Adipose tissue (tissue), 3 donors: ENCODE data around the gene SLC9C2. TPM values are rescaled to one million over a fixed set of nuclear protein-coding genes. Genes with fewer than 3 reads are reported as not detected.
"Not testable (repeated sequence)": the region's sequence is repeated elsewhere in the genome, so short reads cannot be mapped to it uniquely, and the experiment has no call there.

Experiments used
- H3K27ac ChIP-seq: one replicate; pipeline ENCODE4 v1.5.1; 2013; ENCODE audit warnings: low read depth, low read length
- WGBS, 3 donors: extraction: QIAGEN DNeasy Blood & Tissue Kit; methylation state at CpG; one replicate each; pipeline ENCODE4 v1.1.7; 2013; 5-methylcytosine and 5-hydroxymethylcytosine counted together
- polyA plus RNA-seq, 3 donors: library from polyadenylated mRNA; stranded (reverse); fragments of 200-250 nt; gene quantifications; one replicate each; pipeline ENCODE4 v1.2.3, GENCODE V29; 2013
- donor health status: healthy with polysubstance abuse.
- donor health status: Bipolar disorder and iron deficiency.
- donor health status: healthy.

The SLC9C2 gene
- polyA plus RNA-seq, 3 donors = 0.02 to 0.07 TPM; not detected in 1

DNA sequence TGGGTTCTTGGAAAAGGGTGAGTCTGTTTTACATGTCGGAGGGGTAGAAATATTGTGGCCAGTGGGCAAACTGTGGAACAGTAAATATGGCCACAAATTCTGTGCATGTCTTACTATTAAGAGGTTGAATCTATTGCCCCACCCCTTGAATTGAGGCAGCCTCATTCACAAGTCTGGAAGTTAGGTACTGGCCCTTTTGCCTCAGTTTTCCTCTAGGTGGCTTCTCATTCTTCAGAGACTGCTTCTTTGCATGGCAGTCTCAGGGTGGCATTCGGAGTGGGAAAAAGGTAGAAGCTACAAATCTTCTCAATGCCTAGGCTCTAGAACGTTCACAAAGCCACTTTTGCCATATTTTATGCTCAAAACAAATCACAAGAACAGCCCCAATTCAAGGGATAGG is 57.2 kb downstream of the SLC9C2 start:
- H3K27ac ChIP-seq = no peak overlapping the region
- WGBS, 3 donors = 67 to 86% (median 72%) methylated on average over 3 of the region's 3 CpGs

DNA sequence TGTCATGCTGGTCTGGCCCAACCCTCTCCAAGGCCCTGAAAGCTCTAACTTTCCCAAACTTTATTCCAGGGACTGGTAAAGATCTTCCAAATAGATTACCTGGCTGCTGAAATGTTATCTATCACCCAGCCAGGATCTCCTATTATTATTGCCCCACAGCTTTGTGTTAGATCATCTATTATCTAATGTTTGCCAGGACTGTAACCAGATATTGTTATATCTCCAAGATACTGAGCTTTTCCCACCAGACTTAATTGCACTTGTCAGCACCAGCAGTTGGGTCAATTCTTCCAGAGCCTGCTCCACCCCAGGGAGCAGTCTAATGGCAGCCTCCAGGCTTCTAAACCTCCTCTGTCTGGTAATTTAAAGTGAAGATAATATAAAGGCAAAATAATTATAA is 66.6 kb downstream of the SLC9C2 start:
- H3K27ac ChIP-seq = no peak overlapping the region

DNA sequence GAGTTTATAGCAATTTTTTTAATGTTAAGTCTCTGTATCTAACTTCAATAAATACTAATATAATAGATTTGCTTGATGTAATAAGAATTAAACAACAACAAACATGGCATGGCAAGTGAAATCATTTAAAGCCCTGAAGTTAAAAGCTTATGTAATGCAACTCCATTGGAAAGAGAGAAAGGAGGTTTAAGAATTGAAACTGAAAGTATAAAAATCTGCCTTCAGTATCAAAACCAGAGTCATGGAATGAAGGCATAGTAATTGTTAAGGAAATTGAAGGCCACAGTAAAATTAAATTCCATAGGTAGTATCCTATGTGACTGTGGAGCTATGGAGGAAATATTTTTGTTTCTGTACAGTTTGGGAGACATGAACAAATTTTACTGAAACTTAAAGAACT is 70.6 kb downstream of the SLC9C2 start:
- no peak overlapping the region for H3K27ac ChIP-seq

DNA sequence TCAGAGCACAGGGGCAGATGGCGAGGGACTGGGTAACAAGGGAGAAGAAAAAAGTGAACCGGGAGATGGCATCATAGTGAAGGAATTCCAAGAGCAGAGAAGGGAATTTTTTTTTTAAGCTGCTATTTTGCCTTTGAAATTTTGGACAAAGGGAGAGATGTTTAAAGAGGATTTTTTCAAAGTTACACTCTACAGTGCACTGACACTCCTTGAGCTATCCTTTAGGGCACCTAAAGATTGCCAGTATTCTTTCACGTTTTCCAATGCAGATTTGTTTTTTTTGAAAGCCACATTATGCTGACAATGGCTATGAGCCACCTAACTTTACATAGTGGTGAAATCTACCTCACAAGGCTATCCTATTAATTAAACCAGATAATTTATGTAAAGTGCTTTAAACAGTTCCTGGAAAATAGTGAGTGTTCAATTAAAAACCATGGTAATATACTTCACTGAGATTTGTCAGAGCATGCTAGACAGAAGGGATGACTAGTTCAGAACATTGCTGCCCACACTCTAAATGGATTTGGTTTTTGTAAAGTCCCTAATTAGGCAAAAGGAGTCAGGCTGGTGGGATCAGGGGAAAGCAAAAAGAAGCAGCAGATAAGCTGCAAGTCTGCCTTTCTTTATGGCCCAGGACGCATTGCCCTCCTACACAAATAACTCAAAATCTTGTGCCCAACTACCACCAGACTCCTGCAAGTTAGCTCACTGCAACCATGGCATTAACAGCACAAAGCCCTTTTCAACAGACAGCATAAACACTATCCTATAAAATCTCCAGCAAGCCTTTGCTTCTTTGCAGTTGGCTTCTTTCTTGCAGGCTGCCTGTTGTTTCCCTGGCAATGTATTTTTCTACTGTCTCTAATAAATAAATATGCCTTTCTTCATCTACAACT is 71.8 kb downstream of the SLC9C2 start:
- 58 to 80% (median 68%) methylated on average over 4 of the region's 4 CpGs for WGBS, 3 donors
- no peak overlapping the region for H3K27ac ChIP-seq

DNA sequence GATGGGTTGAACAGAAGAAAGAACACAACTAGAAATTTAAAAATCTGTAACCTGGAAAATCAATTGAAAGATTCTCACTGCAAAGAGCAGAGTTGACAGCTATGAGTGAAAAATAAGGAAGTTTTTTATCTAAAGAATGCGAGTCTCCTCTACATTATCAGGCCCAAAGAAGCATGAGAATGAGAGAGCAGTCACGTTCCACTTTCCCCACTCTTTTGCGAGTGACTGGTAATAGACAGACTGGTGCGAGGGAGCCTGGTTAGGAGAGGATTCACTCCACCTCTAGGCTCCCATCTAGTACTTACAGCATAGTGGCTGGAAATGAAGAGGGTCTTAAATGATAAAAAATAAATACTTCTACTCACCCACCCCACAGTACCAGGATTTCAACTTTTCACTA is 73.8 kb downstream of the SLC9C2 start:
- H3K27ac ChIP-seq = no peak overlapping the region
- WGBS, 3 donors = 59 to 79% (median 75%) methylated on average over 4 of the region's 4 CpGs

DNA sequence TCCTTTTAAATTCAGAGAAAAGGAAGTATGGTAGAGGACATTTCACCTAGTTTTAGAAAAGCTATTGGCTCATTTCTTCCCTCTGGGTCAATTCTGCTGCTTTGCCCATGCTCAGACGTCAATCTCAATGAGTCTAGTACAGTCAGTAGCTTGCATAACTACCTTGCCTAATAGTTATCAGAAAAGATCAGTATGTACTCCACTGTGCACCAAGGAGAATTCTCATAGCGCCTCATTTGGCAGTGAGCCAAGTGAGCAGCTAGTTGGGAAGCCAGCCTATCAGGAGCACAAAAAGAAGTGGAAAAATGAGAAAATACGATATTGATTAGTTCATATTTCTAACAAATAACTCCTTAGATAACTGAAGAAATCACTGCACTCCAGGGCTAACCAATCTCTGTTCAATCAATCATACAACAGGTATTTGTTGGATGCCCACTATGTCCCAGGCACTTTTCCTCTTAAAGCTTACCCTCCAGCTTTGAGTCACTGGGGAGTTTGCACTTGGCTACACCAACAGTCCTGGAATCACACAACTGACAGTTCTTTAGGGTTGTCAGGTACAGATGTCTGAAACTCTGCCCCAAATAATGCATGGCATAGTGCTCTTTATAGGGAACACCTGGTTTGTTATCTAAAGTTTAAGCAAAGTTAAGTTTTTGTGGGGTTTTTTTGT is 75.6 kb downstream of the SLC9C2 start:
- H3K27ac ChIP-seq = no peak overlapping the region
- 22 to 43% (median 39%) methylated on average over 3 of the region's 3 CpGs for WGBS, 3 donors

DNA sequence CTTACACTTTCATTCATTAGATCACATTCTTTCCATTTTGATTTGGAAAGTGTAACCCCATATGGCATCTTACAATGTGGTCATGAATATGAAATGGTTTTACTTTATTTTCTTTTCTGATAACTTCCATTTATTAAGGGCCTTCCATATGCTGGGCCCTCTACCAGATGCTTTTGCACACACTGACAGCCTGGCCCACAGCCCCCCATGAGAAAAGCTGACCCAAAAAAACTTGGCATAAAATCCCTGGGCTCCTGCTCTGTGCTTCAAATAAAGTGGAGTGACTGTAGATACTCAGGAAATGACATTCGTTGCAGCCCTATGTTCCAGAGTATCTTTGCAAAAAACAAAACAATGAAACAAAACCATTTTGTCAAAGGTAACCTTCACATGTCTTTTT is 76.9 kb downstream of the SLC9C2 start:
- 34 to 67% (median 58%) methylated on average over 1 of the region's 1 CpG for WGBS, 3 donors
- H3K27ac ChIP-seq = no peak overlapping the region

DNA sequence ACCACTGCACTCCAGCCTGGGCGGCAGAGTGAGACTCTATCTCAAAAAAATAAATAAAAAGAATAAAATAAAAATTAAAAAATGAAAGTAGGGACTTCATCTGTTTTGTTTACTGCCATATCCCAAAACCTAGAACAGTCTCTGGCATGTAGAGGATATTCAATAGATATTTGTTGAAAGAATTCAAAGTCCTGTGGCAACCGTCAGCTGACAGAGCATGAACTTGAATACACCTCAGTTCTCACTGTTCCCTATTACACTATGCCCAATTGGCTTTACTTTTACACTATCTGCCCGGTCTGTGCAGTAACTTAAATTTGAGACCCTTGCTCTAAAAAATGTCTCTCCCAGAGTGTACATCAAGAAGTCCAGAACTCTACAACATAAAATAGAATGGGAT is 79.5 kb downstream of the SLC9C2 start:
- WGBS, 3 donors = 93 to 97% (median 93%) methylated on average over 3 of the region's 3 CpGs

DNA sequence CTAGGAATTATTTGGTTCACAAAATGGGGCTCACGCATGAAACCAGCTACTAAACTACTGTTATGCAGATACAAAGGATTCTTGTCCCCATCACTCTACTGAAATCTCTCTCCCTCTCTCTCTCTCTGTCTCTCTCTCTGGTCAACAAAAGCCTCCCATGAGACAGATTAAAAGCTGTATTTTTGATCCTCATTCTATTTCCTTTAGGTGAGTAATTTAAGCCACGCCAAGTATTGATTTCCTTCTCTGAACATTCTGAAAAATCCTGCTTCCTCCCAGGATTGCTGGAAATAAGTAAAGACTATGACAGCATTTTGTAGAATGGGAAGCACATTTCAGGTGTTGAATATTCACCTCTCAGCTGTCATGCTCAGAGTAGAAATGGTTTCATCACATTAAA is 82.1 kb downstream of the SLC9C2 start:
- no peak overlapping the region for H3K27ac ChIP-seq
- 65 to 88% (median 84%) methylated on average over 2 of the region's 2 CpGs for WGBS, 3 donors

More for the DNA sequence above, 79.5 kb downstream of the SLC9C2 start:
- H3K27ac ChIP-seq = no peak overlapping the region

DNA sequence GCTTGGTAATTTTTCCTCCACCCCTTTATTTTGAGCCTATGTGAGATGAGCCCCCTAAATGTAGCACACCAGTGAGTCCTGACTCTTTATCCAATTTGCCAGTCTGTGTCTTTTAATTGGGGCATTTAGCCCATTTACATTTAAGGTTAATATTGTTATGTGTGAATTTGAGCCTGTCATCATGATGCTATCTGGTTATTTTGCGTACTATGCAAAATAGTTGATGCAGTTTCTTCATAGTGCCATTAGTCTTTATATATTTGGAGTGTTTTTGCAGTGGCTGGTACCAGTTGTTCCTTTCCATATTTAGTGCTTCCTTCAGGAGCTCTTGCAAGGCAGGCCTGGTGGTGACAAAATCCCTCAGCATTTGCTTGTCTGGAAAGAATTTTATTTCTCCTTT is 88.4 kb downstream of the SLC9C2 start:
- WGBS, 3 donors = 95 to 98% (median 98%) methylated on average over 1 of the region's 1 CpG
- H3K27ac ChIP-seq = not testable (repeated sequence)

DNA sequence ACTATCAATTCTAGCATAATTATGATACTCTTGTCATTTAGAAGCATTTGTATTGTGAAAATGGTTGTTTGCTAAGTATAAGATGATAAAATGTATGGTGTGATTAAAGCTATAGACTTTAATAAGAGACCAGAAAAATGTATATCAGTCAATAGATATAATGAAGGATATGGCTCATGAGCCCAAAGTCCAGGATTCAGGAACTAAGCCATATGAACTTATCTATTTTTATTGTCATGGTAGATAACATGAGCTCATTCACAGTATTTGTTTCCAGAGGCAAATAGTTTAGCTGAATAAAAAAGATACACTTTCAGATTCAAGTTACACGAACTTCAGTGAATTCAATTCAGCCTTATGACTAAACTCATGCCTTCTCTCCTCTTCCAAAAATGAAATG is 93.1 kb downstream of the SLC9C2 start:
- WGBS, 3 donors = 66 to 85% (median 71%) methylated on average over 1 of the region's 1 CpG
- H3K27ac ChIP-seq = no peak overlapping the region

DNA sequence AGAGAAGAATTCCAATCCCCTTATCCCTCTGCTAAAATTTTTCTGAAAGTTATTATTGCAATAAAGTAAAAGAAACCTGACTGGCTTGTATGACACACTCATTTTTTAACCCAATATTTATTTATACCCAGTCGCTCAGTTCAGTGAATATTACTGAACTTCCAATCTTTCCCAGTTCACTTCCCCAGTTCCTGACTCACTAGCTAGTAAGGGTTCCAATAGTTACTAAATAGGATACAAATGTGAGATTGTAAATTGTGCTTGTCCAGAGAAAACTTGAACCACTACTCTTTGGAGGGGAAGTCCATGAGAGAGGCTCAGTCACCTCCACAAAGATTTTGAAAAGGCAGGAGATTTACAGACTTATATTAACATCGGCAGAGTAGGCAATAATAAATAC is 94.3 kb downstream of the SLC9C2 start:
- 88 to 93% (median 92%) methylated on average over 2 of the region's 2 CpGs for WGBS, 3 donors
- no peak overlapping the region for H3K27ac ChIP-seq

DNA sequence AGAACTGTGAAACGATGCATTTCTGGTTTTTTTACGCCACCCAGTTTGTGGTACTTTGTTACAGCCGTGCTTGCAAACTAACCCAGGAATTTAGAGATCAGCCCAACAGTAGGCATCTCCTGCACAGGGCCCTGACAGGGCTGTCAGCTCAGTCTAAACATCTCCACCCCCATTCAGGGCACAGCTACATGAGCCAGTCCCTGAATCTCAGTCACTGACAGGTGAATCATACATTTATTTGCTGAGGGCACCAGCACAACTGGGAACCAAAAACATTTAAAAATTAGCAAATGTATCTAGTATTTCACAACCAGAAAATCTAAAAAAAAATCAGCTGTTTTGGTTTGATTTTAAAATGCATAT is 95.0 kb downstream of the SLC9C2 start:
- no peak overlapping the region for H3K27ac ChIP-seq
- 78 to 81% (median 81%) methylated on average over 3 of the region's 3 CpGs for WGBS, 3 donors

DNA sequence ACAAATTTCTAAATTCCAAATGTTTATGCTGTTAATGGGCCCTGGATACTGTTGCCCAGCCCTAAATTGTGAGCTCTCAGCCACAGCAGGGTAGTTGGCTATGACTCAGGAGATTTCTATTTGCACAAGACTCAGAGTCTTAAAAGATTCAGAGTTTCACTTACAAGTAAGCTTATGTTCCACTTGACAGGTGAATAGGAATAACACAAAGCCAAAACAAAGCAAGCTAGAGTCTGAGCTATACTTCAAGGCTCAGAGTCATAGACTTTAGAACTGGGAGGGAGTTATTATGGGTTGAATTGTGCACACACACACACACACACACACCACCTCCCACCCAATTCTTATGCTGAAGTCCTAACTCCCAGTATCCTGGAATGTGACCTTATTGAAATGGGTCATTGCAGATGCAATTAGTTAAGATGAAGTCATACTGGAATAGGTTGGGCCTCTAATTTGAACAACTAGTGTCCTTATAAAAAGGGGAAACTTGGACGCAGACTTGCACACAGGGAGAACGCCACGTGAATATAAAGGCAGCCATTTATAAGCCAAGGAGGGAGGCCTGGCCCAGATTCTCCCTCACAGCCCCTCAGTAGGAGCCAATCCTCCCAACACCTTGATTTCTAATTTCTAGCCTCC is 95.5 kb downstream of the SLC9C2 start:
- WGBS, 3 donors = 72 to 77% (median 77%) methylated on average over 3 of the region's 3 CpGs
- H3K27ac ChIP-seq = no peak overlapping the region

DNA sequence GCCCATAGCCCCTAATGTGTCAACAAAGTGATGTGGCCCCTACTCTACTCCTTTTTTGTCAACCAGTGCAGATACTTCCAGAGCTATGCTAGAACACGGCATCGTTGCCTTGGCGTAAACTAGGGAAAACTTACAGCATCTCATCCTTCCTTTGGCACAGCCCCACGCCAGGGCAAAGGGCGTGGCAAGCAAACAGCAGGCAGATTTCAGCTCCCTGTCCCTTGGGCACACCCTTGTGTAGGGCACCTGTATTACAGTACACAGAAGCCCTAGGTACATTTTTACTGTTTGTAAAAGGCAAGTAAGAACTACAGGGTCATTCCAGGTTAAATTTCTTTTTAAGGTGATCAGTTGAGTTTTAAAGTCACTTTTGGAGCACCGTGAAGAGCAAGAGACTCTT is 96.4 kb downstream of the SLC9C2 start:
- WGBS, 3 donors = 57 to 83% (median 76%) methylated on average over 6 of the region's 6 CpGs
- H3K27ac ChIP-seq = no peak overlapping the region

DNA sequence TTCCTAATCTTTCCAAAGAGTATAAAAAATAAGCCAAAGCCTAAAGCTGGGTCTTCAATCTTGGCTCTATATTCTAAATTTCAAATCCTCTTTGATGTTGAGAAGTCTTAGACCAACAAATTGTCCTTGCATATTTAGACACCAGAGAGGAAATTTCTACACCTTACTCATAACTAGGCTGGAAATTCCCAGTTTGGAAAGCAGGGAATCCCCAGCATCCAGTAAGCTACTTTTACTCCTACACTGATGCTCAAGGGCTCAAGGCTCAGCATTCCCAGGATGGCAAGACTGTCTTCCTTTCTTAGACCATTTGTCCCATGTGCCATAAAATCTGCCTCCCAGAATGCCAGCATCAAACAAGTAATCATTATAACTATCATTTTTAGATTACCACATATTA is 97.5 kb downstream of the SLC9C2 start:
- H3K27ac ChIP-seq = no peak overlapping the region

DNA sequence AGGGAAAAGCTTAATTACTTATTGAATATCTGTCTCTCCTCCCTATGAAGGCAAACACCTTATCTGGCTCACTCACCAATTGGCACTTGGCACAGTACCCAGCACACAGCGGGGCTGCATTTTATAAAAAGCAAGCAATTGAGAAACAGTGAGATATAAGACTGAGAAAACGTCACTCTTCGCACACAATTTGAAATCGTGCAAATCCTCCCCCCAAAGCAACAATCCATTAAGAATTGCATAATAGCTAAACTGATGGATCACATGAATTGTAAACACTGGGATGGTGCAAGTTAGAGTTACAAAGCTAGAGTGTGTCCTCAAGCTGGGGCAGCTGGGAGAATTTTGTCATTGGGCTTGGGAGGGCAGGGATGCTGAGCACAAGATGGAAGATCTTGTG is 98.6 kb downstream of the SLC9C2 start:
- WGBS, 3 donors = 34 to 86% (median 80%) methylated on average over 4 of the region's 4 CpGs
- no peak overlapping the region for H3K27ac ChIP-seq

DNA sequence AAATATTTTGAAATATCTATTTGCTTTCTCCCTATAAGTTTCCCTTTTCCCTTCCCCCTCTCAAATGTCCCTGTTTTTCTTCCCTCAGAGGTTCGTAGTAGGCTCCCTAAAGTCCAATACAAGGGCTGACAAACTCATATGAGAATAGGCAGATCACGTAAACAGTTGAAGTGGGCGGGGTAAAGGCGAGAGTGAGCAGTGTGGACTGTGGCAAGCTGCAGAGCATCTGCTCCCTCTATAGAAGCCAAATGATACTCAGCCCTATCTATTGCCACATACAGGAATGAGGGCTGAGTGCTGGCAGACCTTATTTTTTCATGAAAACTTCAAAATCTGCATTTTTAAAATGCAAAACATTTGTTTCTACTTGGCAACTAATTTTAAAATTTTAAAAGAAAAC is 99.5 kb downstream of the SLC9C2 start:
- 40 to 62% (median 54%) methylated on average over 4 of the region's 4 CpGs for WGBS, 3 donors

DNA sequence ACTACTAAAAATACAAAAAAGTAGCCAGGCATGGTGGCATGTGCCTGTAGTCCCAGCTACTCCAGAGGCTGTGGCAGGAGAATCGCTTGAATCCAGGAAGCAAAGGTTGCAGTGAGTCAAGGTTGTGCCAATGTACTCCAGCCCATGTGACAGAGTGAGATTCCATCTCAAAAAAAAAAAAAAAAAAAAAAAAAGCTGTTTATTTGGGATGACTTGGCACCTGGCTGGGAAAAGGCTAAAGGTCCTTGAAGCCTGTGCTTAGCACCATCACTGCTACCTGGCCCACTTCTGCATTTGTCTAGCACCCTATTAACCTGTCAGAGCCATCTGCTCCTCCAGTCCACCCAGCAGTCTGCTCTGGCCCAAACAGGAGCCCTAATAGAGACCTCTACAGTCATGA is 100.8 kb downstream of the SLC9C2 start:
- WGBS, 3 donors = 76 to 100% (median 89%) methylated on average over 1 of the region's 1 CpG

More for the DNA sequence above, 99.5 kb downstream of the SLC9C2 start:
- H3K27ac ChIP-seq = no peak overlapping the region

DNA sequence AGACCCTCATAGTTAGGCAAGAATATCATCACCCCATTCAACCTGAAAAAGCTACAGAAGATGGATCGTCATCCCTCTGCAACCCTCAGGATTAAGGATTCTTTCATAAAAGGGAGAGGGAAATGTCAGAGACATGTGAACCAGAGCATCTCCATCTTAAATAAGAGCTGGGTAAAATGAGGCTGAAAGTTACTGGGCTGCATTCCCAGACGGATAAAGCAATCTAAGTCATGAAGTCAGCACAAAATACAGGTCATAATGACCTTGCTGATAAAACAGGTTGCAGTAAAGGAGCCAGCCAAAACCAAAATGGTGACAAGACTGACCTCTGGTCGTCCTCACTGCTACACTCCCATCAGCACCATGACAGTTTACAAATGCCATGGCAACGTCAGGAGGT is 103.1 kb downstream of the SLC9C2 start:
- H3K27ac ChIP-seq = no peak overlapping the region
- 67 to 78% (median 74%) methylated on average over 4 of the region's 4 CpGs for WGBS, 3 donors

More for the DNA sequence above, 100.8 kb downstream of the SLC9C2 start:
- no peak overlapping the region for H3K27ac ChIP-seq
